Activated CD4-positive, CD25-positive, alpha-beta regulatory T cell treated with anti-CD3 and anti-CD28 coated beads, Interleukin-2, amount 50 U/mL, for 72 hours (primary cell): Measurements from ENCODE around the gene ZEB2.

ENCODE experiments used
- DNase-seq: peaks from one replicate; pipeline ENCODE4 v3.0.0; 2021

ZEB2 gene

DNA sequence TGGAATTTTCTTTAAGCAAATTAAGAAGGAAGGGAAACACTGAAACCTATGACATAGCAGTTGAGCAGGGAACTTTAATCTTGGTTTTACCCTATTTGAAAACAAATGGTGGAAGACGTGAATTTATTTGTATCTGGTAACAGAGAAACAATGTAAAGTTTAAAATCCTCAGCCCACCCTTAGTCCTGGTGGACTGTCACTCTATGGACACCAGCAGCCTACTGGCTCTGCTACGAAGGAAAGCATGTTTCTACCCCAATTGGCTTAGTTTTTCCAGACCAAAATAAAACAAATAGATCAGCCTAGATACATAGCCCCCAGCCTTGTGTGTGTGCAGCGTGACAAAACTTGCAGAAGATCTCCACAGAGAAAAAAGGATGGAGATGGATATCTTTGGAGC lies 7.4 kb downstream of the ZEB2 start:
- no peak for DNase-seq

DNA sequence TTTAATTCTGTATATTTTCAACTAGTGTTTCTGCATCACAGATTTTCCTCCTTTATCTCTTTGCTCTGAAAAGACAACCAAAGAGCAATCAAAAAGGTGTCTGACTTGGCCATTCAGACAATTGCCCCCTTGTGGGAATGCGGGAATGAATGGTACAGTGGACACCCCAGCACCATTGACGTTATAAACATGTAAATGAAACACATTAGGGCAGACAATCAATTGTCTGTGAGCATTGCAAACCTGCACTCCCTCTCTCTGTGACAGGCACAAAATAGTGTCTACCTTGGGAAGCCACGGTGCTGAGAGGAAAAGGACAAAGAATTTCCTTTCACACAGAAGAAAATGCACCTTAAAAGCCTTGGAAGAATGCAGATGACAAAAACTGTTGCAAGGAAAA lies 8.0 kb downstream of the ZEB2 start:
- no peak for DNase-seq

DNA sequence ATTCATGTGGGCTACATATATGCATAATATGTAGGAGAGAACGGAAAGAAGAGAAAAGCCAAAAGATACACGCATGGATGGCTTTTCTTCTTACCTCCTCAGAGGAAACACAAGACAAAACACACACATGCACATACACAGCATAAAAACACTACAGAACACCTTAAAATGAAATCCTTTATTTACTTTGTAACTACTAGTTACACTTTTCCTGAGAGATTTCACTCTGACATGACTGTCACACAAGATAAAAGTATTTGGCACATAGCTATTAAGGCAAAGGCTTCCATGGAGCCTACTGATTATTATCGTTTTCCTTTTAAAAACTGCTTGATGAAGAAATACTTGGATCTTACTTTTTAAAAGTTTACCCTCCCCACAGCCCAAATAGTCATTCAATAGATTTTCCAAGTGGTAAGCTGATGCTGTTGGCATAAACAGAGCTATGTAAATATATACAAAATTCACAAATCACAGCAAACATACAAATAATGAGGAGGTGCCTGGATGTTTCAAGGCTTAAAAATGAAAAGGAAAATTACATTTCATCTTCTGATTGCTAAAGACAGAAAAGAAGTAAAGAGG lies 8.6 kb downstream of the ZEB2 start:
- no peak for DNase-seq

DNA sequence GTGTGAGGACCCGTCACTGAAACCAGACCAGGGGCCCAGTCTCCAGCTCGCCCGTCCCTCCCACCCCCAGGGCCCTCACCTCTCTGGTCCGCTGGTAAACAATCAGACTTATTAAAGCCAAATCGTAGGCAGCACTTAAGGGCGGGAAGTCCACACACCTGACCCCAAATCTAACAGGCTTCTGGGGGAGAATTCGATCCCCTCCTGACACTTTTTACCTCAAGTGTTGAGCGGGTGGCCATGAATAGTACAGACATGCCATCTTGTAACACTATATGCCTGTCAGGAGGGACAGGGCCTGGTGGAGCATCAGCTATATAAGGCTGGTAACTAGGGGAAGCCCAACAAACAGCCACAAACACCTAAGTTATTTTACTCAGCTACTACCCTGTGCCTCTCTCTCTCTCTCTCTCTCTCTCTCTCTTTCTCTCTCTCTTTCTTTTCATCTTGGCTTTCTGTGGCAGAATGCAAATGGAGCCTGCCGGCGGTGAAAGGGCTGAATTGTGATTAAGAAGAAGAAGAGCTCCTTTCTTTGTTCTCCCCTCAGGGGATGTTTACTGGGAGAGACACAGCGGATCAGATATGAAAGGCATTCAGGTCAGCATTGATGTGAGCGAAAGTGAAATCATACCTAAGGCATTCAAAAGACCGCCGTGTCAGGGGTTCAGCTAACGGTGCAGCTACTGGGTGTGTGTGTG lies 9.5 kb downstream of the ZEB2 start:
- no peak for DNase-seq

DNA sequence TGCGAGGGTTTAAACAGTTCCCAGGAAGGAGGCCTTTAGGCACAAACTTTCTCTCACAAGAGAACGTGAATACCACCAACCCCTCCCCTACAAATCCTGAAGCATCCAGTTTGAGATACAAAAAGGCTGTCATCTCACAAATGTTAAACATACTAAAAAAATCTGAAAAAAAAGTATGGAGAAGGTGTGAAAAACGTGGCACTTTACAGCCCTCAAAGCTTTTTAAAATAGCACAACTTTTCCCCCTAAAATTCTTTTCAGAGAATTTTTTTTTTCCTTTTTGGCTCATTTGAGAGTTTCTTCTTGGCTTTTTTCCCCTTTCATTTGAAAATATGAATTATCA lies 10.1 kb downstream of the ZEB2 start:
- no peak for DNase-seq

DNA sequence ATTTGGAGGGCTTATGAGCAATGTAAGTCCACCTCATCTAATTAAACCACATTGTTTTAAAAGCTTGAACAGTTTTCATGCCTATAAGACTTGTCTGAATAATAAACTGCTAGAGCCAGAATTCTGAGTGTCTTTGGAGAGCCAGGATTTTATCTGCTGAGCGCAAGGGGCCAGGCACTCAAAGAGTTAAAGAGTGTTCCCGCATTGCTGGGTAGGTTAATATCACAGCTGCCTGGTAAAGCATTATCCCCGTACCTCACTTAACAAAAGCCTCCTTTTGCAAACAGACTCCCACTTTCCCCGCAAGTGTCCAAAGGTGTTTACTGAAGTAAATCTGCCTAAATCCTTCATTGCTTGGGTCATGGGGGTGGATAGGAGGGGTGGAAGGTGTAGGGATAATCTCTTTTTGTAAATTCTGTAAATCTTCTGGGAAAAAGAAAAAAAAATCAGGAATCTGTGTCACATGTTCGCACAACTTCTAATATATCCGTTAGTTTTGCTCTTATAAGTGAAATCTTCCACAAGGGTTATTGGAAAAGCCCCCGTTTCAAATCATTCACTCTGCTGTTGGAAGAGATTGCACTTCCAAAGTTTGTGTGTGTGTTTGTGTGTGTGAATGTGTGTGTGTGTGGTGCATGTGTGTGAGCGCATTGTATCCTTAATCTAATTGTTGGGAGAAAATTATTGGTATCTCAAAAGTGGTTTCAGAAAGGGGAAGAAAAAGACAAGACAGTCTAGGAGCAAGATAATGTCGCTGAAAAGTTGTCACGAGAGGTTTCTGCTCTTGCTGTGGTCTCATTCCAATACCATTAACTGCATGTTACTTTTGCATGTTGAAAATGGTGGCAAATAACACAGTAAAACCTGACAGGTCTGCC lies 10.7 kb downstream of the ZEB2 start:
- DNase-seq: no peak

DNA sequence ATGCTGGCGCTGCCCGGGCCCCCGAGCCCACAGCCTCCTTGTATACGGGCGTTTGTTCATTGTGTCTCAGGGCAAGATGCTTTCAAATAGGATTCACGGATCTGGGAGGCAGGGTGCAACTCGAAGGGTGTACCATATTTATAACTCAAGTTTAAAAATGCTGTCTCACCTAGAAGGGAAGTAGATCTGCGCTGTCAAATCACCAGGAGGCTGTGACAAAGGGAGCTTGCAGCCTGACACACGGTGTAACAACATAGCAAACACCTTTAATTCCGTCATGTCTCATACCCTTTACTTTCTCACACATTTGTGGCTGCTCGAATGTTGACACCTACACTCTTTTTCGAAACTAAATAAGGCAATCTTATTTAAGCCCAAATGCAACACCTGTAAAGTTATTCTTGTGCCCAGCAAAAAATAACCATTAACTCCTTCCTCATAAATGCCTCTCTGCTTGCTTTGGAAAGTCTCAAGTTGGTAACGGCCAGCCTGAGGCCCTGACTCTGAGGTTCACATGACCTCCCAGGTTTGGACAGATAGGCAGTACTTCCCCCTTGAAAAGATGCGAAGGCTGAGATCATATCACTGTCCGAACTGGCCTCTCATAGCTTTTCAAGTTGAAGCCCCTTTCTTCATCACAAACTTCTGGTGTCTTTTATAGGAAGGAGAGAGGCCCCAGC lies 11.6 kb downstream of the ZEB2 start:
- no peak for DNase-seq

DNA sequence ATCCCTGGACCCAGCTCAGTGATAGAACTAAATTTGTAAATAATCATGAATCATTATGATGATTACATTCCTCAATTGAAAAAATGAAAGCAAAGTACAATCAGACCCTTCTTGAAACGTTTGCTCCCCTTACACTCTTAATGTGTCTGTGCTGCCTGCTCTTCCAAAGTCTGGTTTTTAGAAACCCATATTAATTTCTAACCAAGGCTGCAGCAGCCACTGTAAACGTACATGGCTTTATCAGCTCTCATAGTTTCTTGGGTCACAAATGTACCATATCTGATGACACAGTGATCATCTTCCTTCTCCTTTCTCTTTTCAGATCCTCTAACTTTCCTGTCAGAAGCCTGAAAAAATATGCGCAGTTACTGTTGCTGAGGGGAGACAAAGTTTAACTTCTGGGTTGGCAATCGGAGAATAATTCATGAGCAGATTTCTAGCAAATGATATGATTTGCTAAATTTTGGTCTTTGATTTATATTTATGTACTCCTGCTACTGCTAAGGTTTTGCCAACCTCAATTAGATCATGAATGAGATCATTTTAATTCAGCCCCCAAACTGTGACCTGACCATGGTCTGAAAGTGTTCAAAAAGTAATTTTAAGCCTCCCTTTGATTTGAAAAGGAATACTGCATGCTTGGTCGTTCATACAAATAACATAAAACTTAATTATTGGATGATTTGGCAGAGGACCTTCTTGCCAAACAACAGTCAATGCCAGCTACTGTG lies 12.3 kb downstream of the ZEB2 start:
- no peak for DNase-seq

DNA sequence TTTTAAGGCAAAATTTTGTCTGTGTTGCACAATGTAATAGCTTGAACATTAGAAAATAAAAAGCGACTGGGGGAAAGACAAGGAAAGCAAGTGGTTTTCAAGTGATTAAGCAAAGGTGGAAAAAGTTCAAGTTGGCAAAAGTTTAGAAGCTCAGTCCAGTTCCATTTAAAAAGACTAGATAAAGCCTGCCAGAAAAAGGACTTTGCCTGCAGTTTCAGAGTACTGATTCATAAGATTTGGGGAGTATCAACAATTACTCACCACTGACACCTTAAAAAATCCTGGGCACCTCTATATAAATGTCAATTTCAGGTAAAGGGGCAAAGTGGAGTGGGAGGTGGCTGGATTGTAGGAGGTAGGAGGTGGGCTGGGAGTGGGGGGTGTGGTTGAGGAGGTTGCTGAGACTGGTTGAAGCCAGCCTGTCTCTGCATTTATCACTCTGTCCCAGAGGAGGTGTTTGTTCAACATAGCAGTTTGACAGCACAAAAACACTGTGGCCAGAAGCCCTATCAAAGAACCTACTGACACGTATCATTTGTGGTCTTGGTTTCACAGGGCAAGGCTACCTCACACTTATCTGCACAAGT lies 14.6 kb downstream of the ZEB2 start:
- DNase-seq: no peak

DNA sequence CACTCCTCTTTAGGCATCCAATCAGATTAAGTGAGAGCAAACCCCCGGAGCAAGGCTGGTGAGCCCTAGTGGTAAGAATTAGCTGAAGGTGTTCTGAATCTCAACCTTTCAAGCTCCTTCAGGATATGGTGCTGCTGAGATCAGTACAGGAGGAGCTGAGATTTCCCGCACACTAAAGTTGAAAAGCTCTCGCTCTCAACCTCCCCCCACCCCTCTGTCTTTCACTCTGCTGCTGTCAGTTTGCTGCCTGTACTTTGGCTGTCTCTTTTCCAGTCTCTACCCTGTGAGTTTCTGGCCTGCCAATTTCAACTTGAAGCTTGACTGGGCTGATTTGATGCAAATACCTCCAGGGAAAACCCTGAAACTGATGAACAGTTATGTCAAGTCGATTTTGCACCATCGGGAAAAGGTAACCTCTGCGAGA lies 15.7 kb downstream of the ZEB2 start:
- no peak for DNase-seq

DNA sequence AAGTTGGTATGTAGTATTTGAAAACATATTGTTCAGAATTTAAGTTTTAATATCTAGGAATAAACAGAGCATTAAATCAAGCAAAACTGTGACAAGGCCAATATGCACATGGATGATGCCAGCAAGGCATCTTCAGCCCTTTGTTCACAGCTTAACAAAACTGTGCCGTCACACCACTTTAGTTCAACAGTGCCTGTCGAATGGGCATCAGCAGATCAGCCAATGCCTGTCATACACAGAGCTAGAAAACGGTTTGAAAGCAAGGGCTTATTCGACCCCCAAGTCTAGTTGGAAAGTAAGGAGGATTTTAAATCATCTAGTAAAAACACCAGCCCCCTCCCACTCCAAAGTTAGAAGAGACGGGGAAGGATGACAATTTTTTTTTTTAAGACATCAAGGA lies 16.7 kb downstream of the ZEB2 start:
- DNase-seq: no peak

DNA sequence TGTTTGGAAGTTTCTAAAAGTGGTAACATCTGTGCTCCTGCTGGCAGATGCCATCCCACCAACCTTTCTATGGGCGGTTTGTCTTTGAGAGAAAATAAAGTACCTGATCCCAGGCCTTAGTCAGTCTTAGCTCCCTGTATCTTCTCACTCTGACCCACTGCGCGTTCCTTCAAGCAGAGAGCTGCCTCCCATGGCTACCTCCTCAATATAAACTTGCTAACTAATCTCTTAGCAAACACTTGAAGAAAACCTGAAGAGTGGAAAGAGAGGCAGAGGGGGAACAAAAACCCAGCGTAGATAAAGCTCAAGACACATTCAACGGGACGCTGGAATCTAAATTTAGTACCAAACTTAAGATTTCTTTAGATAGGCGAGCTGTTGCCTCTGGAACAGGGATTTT lies 17.6 kb downstream of the ZEB2 start:
- DNase-seq: no peak

DNA sequence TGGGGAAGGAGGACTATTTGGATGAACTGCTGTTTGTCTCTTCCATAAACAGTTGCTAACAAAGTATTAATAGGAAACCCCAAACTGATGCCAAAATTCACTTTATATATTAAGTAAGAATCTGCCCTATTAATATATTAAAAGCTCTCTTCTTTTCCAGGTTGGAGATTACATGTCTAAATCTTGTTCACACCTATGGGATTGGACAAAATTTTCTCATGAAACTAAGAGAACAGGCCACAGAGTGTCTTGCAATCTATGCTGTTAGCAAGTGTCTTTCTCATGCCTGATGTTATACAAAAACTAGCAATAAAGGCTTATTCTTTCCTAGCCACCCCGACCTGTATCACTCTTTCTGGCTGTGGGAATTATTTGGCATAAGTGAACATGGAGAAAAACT lies 18.3 kb downstream of the ZEB2 start:
- no peak for DNase-seq

DNA sequence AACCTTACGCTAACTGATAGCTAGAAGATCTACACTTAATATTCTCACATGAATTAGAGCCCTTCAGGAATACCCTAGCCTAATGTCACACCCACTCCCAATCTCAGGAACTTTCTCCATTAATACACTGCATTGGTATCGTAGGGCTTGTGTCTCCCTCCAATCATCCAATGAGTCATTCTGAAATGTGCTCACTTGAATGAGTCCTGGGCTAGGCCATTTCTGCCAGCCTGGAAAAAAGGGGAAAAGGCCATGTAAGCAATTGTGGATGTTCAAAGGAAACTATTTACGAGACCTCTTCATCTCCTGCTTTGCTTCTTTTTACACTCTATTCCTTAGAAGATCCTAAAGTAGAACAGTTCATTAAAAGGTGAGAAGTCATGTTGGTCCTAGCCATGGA lies 18.8 kb downstream of the ZEB2 start:
- no peak for DNase-seq

DNA sequence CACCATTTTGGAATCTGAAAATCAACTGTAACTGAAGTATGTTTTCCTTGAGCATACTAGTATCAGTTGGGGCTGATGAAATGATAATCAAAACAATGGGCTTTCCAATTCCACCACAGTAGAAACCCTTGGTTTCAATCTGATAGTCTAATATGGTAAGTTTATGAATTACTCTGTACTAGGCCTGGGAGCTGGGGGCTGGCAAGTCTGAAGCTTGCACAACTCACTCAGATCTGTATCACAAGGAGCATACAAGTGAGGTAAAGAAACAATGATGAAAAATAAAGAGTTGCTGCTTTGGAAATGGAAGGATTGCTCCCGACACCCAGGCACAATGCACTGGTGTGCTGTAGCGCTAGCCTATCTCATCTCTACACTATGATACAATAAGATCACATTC lies 19.4 kb downstream of the ZEB2 start:
- DNase-seq: no peak

DNA sequence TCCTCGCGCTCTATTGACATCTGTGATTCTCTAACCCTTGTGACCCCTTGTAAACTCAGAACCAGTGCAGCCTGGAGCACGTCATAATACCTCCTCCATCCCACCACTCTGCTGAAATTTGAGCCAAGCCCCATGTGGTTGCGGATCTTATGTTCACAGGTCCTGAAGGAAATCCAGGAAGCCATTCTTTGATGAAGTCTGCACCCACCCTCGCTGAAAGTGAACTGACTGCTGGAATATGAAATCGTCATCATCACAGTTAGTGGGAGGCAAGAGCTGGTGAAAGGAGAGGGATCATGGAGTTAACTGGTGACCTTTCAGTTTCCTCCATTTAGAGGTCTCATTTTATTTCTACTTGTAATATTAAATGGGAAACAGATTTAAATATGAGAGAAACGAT lies 21.6 kb downstream of the ZEB2 start:
- no peak for DNase-seq

DNA sequence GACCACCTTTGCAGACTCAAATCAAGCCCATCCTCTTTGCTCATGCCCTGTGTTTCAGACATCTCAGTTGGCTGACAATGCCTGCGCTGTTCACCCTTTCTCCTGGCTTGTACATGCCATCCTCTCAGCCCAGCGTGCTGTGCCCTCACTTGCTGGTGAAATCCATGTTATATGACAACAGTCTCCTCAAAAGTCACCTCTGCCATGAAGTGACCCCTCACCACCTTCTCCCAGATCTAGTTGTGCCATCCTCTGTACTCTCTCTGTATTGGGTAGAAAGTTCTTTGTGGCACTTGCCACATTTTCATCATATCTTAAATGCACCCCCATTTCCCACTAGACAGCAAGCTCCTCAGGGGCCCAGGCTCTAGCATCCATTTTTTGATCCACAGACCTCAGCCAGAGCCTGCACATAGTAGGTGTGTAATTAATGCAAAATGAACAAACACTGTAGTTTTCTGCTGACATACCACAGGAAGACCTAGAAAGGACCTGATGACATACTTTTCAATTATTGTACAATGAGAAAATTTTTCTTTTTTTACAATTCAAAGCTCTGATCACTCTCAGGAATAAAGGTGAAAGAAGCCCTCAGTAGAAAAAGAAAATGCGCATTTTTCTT lies 22.8 kb downstream of the ZEB2 start:
- no peak for DNase-seq

DNA sequence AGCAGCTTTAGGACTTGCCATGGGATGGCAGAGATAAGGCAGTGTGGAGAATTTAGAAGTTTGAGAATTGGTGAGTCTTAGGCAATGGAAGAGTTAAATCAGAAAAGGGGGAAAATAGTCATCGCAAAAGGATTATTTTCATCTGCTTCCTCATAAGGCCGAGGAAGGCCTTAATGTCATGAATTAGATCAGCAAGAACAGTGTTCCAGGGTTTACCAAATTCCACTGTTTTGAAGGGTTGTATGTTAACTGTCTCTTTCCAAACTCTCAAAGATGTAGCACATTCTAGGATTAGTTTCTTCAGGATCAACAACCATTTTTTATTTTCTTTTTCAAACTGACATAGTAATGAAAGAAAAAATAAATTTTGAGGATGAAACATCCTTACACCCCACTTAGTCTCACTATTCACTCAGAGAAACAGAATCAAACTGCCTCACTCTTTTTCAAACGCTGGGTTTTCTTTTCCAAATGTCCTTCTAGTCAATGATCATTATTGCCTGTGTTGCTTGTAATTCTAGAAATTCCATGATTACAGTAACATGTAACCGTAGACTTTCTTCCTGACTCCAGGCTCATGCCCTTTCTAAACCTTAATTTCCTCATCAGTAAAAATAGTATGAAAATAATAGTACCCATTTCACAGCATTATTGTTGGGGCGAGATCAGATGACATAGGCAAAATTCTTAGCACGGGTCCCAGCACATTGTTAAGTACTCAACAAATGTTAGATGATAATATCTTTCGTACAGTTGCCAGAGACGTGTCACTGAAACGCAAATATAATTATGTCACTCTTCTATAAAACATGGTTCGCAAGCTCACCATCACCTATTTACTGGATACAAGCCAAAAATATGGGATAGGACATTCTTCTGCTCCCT lies 23.6 kb downstream of the ZEB2 start:
- no peak for DNase-seq

DNA sequence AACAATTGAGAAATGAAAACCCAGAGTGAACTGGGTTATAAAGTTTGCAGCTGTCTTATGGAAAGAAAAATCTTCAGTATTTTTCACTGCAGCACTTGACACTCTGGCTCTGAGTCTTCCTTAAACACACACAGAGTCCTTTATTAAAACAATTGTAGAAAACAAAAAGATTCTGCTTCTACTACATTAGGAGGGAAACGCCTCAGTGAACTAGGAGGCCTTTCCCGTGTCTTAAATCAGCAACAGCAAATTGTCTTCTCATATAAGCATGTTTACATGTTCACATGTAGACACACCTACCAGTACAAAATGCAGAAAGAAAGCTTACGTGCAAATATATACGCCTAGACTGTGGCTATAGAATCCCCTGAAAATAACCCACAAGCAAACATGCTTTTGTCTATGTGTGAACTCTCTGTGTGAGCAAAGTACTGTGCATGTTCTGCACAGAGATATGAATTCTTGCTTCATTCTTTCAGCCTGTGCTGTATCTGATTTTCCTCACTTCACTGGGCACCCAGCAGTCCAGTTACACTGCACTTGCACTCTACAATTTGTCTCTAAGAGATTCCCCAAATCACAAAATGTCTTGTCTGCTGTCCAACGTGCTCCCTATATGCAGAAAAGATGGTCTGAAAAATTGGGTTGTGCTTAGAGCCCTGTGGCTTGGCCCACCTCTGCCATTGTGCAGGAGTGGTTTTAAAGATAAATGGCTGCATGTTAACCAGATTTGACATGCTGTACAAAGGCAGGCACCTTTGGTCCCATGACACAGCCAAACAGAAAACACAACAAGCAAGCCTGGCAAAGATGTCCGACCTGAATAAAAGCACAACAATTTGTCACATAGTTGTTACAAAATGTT lies 24.5 kb downstream of the ZEB2 start:
- no peak for DNase-seq
